ENCODE measurements around the gene SRP14.

The SRP14 gene

DNA sequence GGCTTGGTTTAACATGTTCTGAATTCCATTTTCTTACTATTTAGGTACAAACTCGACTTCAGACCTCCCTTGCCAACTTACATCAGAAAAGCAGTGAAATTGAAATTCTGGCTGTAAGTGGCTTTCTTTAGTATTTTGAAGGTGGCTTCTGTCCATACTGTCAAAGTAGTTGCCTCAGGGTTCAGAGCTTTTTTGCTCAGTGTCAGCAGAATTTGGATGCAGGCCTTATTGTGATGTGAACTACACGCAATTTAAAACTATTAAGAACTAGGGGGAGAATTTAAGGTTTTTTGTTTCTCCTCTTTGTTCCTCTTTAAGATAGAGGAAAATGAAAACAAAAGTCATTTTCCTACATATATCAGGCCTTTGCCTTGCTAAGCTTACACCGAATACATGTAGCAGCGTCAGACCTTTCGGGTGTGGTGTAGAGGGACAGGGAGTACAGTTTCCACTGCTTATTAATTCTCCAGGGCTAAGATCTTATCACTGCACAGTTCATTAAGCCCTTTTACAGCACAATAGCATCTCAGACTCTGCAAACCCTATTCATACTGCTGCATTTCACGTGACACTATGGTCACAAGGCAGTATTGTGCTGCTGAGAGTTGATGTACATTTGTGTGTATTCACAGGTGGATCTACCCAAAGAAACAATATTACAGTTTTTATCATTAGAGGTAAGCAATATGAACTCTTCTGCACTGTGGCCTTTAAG is 6.7 kb downstream of the SRP14 start:
- no peak overlapping the region for H3K4me3 ChIP-seq (ENCODE audit: low read depth, low read length)
- DNase-seq (ENCODE audit: low read depth), result no peak
- TF ChIP-seq, protein P1, sequence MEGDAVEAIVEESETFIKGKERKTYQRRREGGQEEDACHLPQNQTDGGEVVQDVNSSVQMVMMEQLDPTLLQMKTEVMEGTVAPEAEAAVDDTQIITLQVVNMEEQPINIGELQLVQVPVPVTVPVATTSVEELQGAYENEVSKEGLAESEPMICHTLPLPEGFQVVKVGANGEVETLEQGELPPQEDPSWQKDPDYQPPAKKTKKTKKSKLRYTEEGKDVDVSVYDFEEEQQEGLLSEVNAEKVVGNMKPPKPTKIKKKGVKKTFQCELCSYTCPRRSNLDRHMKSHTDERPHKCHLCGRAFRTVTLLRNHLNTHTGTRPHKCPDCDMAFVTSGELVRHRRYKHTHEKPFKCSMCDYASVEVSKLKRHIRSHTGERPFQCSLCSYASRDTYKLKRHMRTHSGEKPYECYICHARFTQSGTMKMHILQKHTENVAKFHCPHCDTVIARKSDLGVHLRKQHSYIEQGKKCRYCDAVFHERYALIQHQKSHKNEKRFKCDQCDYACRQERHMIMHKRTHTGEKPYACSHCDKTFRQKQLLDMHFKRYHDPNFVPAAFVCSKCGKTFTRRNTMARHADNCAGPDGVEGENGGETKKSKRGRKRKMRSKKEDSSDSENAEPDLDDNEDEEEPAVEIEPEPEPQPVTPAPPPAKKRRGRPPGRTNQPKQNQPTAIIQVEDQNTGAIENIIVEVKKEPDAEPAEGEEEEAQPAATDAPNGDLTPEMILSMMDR (IDR thresholded peaks at IDR 0.05; ENCODE audit: control insufficient read depth, extremely low read depth, insufficient read depth), result no peak

DNA sequence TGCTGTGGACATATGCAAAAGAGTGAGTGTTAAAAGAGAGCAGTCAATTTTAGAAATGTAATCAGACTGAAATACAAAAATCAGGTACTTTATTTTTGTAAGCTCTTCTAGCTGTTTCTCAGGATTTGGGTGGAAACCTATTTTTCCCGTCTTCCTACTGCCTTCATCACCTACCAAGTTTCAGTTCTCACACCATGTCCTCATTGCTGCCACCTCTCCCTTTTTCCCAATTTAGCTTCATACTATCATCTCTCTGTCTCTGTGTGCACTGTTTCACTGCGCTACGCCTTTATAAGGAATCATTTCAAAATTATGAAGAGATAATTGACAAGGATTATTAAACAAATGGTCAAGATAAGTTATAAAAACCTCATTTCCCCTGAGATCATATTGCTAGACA is 7.7 kb downstream of the SRP14 start:
- TF ChIP-seq, protein P1 (IDR thresholded peaks at IDR 0.05; ENCODE audit: control insufficient read depth, extremely low read depth, insufficient read depth), result no peak
- no peak overlapping the region for H3K4me3 ChIP-seq (ENCODE audit: low read depth, low read length)
- no peak for DNase-seq (ENCODE audit: low read depth)

DNA sequence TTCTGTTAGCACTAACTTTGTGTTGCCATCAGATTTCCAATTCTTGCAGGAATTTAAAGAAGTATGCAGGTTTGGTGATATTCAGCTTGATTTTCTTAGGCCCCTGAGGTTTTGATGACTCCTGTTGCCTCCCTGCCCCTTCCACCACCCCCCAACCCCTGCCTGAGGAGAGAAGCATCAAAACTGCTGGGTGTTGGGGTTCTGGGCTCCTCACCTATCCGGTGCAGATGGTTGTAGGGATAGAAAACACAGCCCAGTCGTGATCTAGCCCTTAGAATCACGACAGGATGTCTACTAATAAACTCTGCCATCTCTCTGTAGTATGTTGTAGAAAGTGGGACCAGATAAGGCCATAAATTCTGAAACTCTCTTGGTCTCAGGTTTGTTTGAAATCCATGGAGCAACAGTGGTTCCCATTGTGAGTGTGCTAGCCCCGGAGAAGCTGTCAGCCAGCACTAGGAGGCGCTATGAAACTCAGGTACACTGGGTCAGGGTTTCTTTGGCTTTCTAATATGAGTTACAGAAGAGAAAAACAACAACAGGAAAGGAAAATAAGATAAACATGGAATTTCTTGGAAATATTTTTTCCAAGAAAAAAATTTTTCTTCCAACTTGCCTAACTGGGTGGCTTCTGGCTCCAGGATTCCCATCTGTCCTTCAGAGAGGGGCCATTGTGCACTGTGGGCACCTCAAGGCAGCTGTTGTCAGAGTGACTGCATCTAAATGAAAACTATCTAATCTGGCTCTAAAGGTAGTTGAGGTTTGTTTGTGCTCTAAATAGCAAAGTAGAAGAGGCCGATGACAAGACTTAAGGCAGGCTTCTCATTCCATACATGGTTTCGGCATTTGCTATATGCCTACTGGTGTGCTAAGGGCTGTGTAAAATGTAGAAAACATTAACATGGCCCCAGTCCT is 8.7 kb downstream of the SRP14 start:
- H3K4me3 ChIP-seq (ENCODE audit: low read depth, low read length), result no peak overlapping the region
- TF ChIP-seq, protein P1 (IDR thresholded peaks at IDR 0.05; ENCODE audit: control insufficient read depth, extremely low read depth, insufficient read depth), result peak; percentile 63
- no peak for DNase-seq (ENCODE audit: low read depth)

DNA sequence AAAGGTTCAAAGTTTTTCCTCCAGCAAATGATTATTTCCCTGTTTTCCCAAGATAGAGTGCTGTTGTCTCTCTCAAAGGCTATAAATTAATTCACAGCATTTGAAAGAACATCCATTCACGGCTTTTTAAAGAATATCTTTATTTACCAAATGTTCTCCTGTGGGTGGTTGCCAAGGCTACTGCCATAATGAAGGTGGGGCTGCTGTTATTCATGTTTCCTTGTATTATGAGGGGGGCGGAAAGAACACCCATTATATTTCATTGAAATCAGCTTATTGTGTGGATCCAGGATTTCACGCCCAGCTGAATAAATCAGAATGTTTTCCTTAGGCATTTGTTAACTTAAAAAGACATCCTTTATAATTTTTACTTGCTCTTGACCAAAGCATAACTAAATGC is 10.1 kb downstream of the SRP14 start:
- TF ChIP-seq, protein P1 (IDR thresholded peaks at IDR 0.05; ENCODE audit: control insufficient read depth, extremely low read depth, insufficient read depth), result no peak
- DNase-seq (ENCODE audit: low read depth), result no peak
- no peak overlapping the region for H3K4me3 ChIP-seq (ENCODE audit: low read depth, low read length)

DNA sequence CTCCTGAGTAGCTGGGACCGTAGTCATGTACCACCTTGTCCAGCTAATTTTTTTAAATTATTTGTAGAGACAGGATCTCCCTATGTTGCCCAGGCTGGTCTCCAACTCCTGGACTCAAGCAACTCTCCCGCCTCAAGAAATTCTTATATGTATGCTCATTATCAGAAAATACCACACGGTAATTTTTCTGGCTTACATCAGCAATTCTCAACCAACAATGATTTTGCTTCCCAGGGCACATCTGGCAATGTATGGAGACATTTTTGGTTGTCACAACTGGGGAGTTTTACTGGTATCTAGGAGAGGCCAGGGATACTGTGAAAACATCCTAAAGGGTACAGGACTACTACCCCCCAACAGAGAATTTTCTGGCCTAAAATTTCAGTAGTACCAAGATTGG is 10.8 kb downstream of the SRP14 start:
- H3K4me3 ChIP-seq (ENCODE audit: low read depth, low read length), result no peak overlapping the region
- no peak for DNase-seq (ENCODE audit: low read depth)
- TF ChIP-seq, protein P1 (IDR thresholded peaks at IDR 0.05; ENCODE audit: control insufficient read depth, extremely low read depth, insufficient read depth), result no peak

DNA sequence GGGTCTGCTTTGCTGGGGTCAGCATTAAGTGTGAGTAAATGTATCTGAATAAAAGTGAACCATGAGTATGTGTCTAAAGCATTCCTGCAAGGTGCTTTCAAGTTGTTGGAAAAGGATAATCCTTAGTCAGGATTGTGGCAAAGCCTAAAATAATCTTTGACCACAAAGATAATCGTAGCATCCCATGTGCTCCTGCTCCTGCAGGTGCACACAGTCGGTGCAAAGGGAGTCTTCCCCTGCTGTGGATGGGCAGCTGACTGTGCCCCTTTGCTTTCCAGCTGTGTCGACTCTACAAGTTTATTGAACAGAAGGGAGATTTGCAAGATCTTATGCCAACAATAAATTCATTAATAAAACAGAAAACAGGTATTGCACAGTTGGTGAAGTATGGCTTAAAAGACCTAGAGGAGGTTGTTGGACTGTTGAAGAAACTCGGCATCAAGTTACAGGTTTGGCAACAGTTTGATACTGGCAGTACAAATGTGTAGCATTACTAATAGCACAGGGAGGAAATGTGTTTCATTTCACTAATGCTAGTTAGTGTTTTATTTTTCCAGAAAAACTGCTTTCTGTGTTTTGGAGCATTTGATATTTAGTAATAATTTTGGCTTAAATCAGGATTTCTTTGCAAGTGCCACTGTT is 22.6 kb downstream of the SRP14 start:
- DNase-seq (ENCODE audit: low read depth), result peak; percentile 75
- TF ChIP-seq, protein P1 (IDR thresholded peaks at IDR 0.05; ENCODE audit: control insufficient read depth, extremely low read depth, insufficient read depth), result no peak
- H3K4me3 ChIP-seq (ENCODE audit: low read depth, low read length), result no peak overlapping the region

All from LNCaP clone FGC (cell line).